HL-60 (cell line): Measurements from ENCODE around the gene EVA1C.

ENCODE experiments used
- GABPA ChIP-seq: IDR thresholded peaks from 2 replicates; pipeline ENCODE4 v1.6.1; 2012; ENCODE audit warnings: low read depth
- POLR2AphosphoS5 ChIP-seq: IDR thresholded peaks from 2 replicates; pipeline ENCODE4 v1.6.1; 2012; ENCODE audit warnings: low read depth
- TF ChIP-seq, protein P1 (sequence below): IDR thresholded peaks from one replicate; pipeline ENCODE4 v1.5.1; 2011; ENCODE audit warnings: low read length, control low read depth, inconsistent platforms; ENCODE audit not compliant: insufficient read depth
- TF ChIP-seq, protein P2 (sequence below): IDR thresholded peaks from 2 replicates; pipeline ENCODE4 v1.6.1; 2012; ENCODE audit warnings: low read depth; ENCODE audit not compliant: insufficient replicate concordance

DNA sequence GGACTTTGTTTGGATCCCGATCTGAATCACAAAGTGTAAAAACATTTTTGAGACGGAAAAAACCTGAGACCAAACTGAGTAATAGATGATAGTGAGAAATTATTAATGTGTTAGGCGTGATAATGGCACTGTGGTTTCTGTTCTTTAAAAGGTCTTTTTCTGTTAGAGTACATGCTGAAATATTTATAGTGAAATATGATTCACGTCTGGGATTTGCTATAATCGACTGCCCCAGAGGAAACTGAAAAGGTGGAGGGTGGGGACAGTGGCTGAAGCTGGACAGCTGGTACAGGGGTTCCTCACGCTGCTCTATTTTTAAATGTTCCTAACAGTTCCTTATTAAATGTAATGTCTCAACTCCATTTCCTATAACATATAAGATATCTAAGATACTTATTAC lies 30.9 kb upstream of the EVA1C start:
- TF ChIP-seq, protein P1, sequence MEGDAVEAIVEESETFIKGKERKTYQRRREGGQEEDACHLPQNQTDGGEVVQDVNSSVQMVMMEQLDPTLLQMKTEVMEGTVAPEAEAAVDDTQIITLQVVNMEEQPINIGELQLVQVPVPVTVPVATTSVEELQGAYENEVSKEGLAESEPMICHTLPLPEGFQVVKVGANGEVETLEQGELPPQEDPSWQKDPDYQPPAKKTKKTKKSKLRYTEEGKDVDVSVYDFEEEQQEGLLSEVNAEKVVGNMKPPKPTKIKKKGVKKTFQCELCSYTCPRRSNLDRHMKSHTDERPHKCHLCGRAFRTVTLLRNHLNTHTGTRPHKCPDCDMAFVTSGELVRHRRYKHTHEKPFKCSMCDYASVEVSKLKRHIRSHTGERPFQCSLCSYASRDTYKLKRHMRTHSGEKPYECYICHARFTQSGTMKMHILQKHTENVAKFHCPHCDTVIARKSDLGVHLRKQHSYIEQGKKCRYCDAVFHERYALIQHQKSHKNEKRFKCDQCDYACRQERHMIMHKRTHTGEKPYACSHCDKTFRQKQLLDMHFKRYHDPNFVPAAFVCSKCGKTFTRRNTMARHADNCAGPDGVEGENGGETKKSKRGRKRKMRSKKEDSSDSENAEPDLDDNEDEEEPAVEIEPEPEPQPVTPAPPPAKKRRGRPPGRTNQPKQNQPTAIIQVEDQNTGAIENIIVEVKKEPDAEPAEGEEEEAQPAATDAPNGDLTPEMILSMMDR = no peak
- TF ChIP-seq POLR2AphosphoS5 (no peak), GABPA (no peak)
- TF ChIP-seq, protein P2, sequence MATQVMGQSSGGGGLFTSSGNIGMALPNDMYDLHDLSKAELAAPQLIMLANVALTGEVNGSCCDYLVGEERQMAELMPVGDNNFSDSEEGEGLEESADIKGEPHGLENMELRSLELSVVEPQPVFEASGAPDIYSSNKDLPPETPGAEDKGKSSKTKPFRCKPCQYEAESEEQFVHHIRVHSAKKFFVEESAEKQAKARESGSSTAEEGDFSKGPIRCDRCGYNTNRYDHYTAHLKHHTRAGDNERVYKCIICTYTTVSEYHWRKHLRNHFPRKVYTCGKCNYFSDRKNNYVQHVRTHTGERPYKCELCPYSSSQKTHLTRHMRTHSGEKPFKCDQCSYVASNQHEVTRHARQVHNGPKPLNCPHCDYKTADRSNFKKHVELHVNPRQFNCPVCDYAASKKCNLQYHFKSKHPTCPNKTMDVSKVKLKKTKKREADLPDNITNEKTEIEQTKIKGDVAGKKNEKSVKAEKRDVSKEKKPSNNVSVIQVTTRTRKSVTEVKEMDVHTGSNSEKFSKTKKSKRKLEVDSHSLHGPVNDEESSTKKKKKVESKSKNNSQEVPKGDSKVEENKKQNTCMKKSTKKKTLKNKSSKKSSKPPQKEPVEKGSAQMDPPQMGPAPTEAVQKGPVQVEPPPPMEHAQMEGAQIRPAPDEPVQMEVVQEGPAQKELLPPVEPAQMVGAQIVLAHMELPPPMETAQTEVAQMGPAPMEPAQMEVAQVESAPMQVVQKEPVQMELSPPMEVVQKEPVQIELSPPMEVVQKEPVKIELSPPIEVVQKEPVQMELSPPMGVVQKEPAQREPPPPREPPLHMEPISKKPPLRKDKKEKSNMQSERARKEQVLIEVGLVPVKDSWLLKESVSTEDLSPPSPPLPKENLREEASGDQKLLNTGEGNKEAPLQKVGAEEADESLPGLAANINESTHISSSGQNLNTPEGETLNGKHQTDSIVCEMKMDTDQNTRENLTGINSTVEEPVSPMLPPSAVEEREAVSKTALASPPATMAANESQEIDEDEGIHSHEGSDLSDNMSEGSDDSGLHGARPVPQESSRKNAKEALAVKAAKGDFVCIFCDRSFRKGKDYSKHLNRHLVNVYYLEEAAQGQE = no peak
